Endothelial cell of umbilical vein (primary cell): ENCODE results near the gene SLC44A4. TPM values are rescaled to one million over a fixed set of nuclear protein-coding genes. Genes with fewer than 3 reads are reported as not detected.
"Not testable (repeated sequence)": the region's sequence is repeated elsewhere in the genome, so short reads cannot be mapped to it uniquely, and the experiment has no call there.

ENCODE experiments used
- BruUV-seq: library from RNA; stranded (reverse); fragments of 400-500 nt; replicated peaks from 2 replicates; lab custom pipeline; 2021; lab: Mats Ljungman, UMichigan
- CTCF ChIA-PET: fragments of 300-600, 350-600 bp; sonication (Branson Sonifier 250); formaldehyde crosslinking; loops from one replicate; lab custom pipeline; 2021; ENCODE audit warnings: antibody characterized with exemption, inconsistent platforms; lab: Charles Lee
- POLR2A ChIA-PET: fragments of 300-600, 350-600 bp; sonication (Branson Sonifier 250); formaldehyde crosslinking; loops from one replicate; lab custom pipeline; 2021; ENCODE audit warnings: antibody characterized with exemption, inconsistent platforms; lab: Charles Lee
- DNase-seq: peaks from one replicate; pipeline ENCODE4 v3.0.0-alpha.2; 2011; ENCODE audit warnings: low read depth, low spot score
- FAIRE-seq: peaks from 2 replicates; lab custom pipeline; 2011; peaks lifted over from hg19 to GRCh38; lab: Jason Lieb, UNC
- H2AFZ ChIP-seq: 2 replicates; pipeline ENCODE4 v1.6.0; 2012; ENCODE audit warnings: low read depth, low read length, control low read depth, inconsistent platforms
- H3K27ac ChIP-seq: 2 replicates; pipeline ENCODE4 v1.5.1; 2011; ENCODE audit warnings: low read depth, mild to moderate bottlenecking, control low read depth, low read length, moderate library complexity; ENCODE audit not compliant: insufficient read depth
- H3K27me3 ChIP-seq, 2 experiments: 2 replicates each; pipeline versions ENCODE4 v1.6.0 to v1.6.1; 2011; ENCODE audit warnings: low read length in 2 of 2, mixed read lengths in 1 of 2; ENCODE audit not compliant: control insufficient read depth in 2 of 2, insufficient read depth in 2 of 2
- H3K36me3 ChIP-seq, 2 experiments: 2 replicates in 1 of 2; 3 replicates in 1 of 2; pipeline ENCODE4 v1.5.1; 2011; ENCODE audit warnings: low read length in 2 of 2, mild to moderate bottlenecking in 1 of 2, moderate library complexity in 1 of 2; ENCODE audit not compliant: control insufficient read depth in 2 of 2, insufficient read depth in 2 of 2; ENCODE audit errors: extremely low read depth in 1 of 2
- H3K4me1 ChIP-seq: 3 replicates; pipeline ENCODE4 v1.5.1; 2011; ENCODE audit warnings: mild to moderate bottlenecking, low read length; ENCODE audit not compliant: control insufficient read depth, insufficient read depth; ENCODE audit errors: extremely low read depth
- H3K4me2 ChIP-seq: 2 replicates; pipeline ENCODE4 v1.6.1; 2011; ENCODE audit warnings: low read length, control low read depth, mixed read lengths; ENCODE audit not compliant: insufficient read depth
- H3K4me3 ChIP-seq, 3 experiments: fragments of 200-600 bp in 1 of 3; sonication (generic), shearing (Covaris generic) in 1 of 3; replicated peaks in 1 of 3; 2 replicates each; pipeline ENCODE4 v1.5.1; 2011 to 2016; ENCODE audit warnings: control low read depth in 3 of 3, low read length in 3 of 3, mild to moderate bottlenecking in 2 of 3, inconsistent platforms in 1 of 3, low read depth in 1 of 3, moderate library complexity in 1 of 3; ENCODE audit not compliant: insufficient read depth in 1 of 3
- H3K79me2 ChIP-seq: 2 replicates; pipeline ENCODE4 v1.6.0; 2012; ENCODE audit warnings: low read length, inconsistent platforms; ENCODE audit not compliant: control insufficient read depth, insufficient read depth
- H3K9ac ChIP-seq: replicated peaks from 2 replicates; pipeline ENCODE3; 2011; ENCODE audit warnings: low read length, control low read depth; ENCODE audit not compliant: insufficient read depth; ENCODE audit errors: extremely low read depth
- H3K9me1 ChIP-seq: replicated peaks from 3 replicates; pipeline ENCODE4 v1.6.0; 2011; ENCODE audit warnings: mild to moderate bottlenecking, low read length; ENCODE audit not compliant: control insufficient read depth, insufficient read depth; ENCODE audit errors: extremely low read depth
- H3K9me3 ChIP-seq: replicated peaks from 2 replicates; pipeline ENCODE4 v1.5.1; 2012; ENCODE audit warnings: low read length, inconsistent platforms; ENCODE audit not compliant: control insufficient read depth, insufficient read depth
- H4K20me1 ChIP-seq: replicated peaks from 2 replicates; pipeline ENCODE3; 2011; ENCODE audit warnings: mild to moderate bottlenecking, low read length; ENCODE audit not compliant: control insufficient read depth, insufficient read depth; ENCODE audit errors: extremely low read depth
- FOS ChIP-seq: IDR thresholded peaks from 2 replicates; pipeline ENCODE4 v1.6.1; 2011; ENCODE audit warnings: mild to moderate bottlenecking, low read length, moderate library complexity, borderline replicate concordance; ENCODE audit not compliant: insufficient read depth
- JUN ChIP-seq: IDR thresholded peaks from 2 replicates; pipeline ENCODE4 v1.6.1; 2011; ENCODE audit warnings: borderline replicate concordance, low read depth; ENCODE audit not compliant: insufficient read length, insufficient read depth
- MAX ChIP-seq: IDR thresholded peaks from 2 replicates; pipeline ENCODE4 v1.6.1; 2011; ENCODE audit not compliant: insufficient read depth, insufficient read length
- POLR2A ChIP-seq: IDR thresholded peaks from 2 replicates; pipeline ENCODE4 v1.6.1; 2012; ENCODE audit warnings: low read depth, mild to moderate bottlenecking, control low read depth, low read length
- POLR2AphosphoS5 ChIP-seq: IDR thresholded peaks from 2 replicates; pipeline ENCODE4 v1.6.1; 2012; ENCODE audit warnings: low read depth, mild to moderate bottlenecking, control low read depth, low read length, moderate library complexity; ENCODE audit not compliant: insufficient read depth
- dilution Hi-C: fragments of 300-500 bp; cut with MboI; formaldehyde crosslinking; loops from one replicate; pipeline ENCODE4 v1.15.0; 2019; ENCODE audit warnings: low sequenced_read_pairs; ENCODE audit not compliant: extremely low pct_ligation_motif_present
- intact Hi-C: fragments of 100-400 bp; cut with micrococcal nuclease; formaldehyde crosslinking; loops from one replicate; pipeline ENCODE4 v1.10.0; 2022
- polyA plus RNA-seq, 4 experiments: library from polyadenylated mRNA; depleted of rRNA in 3 of 4; stranded (reverse) in 3 of 4; unstranded in 1 of 4; fragments of >200 nt; gene quantifications; 2 replicates each; pipeline versions ENCODE4 v1.2.1 to v1.2.3, GENCODE V29; 2011 to 2012; ENCODE audit warnings: missing spikeins in 1 of 4
- total RNA-seq: library from RNA; stranded (reverse); gene quantifications from 2 replicates; pipeline ENCODE4 v1.2.3, GENCODE V29; 2021

Gene SLC44A4
- total and polyA plus RNA-seq, 2 donors (not counting 3 experiments of a cell fraction or from before 2014, with no cell fraction given) = 0.84 to 1.1 TPM

DNA sequence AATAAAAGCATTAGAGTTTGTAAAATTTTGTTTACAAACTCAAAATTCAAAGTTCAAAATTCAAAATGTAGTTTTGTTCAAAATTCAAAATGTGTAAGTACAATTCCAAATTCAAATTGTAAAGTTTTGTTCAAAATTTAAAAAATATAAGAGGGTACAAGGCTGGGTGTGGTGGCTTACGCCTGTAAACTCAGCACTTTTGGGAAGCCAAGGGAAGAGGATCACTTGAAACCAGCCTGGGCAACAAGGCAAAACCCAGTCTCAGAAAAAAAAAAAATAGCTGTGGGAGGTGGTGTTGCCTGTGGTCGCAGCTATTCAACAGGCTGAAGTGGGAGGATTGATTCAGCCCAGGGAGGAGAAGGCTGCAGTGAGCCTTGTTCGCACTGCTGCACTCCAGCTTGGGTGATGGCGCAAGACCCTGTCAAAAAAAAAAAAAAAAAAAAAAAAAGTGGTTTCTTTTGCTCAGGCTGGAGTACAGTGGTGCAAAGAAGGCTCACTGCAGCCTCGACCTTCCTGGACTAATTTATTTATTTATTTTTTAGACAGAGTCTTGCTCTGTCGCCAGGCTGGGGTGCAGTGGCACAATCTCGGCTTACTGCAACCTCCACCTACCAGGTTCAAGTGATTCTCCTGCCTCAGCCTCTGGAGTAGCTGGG lies 28.5 kb upstream of the SLC44A4 start:
- dilution Hi-C loops = no loop called here
- CTCF ChIA-PET = interaction anchor here (0.7 to 1.4 kb wide), 3 partner anchors 11 to 1366 kb away, joined by 3 to 4 read pairs (median 3); no protein-coding TSS in a partner anchor

GRCh38 chr6:31906727-31907126 lies 27.9 kb upstream of the SLC44A4 start:
- intact Hi-C loops, DNase-seq: not testable (repeated sequence)

More for the DNA sequence above, 28.5 kb upstream of the SLC44A4 start:
- H3K9me1 ChIP-seq = no peaks in the 10 kb centered on the region
- no TSS peak for BruUV-seq
- no peak for FAIRE-seq
- no peaks in the 10 kb centered on the region for H3K79me2 ChIP-seq
- no peaks in the 10 kb centered on the region for H4K20me1 ChIP-seq
- H2AFZ ChIP-seq = no peak overlapping the region
- H3K4me1 ChIP-seq = peaks cover 3% of the 10 kb centered on the region
- no peak for DNase-seq
- H3K9me3 ChIP-seq = no peaks in the 10 kb centered on the region
- H3K9ac ChIP-seq = no peak overlapping the region
- H3K4me3 ChIP-seq = no peak overlapping the region
- no peaks in the 10 kb centered on the region for H3K36me3 ChIP-seq
- intact Hi-C loops = no loop called here
- POLR2A ChIA-PET = interaction anchor here (0.7 kb wide), 2 partner anchors 25 to 38 kb away, joined by 3 to 11 read pairs; no protein-coding TSS in a partner anchor
- H3K27ac ChIP-seq = no peak overlapping the region
- H3K4me2 ChIP-seq = no peak overlapping the region
- TF ChIP-seq POLR2A = no peak
- TF ChIP-seq MAX = no peak
- no peak for TF ChIP-seq JUN
- TF ChIP-seq FOS = no peak
- TF ChIP-seq POLR2AphosphoS5 = no peak
- peaks cover 5 to 12% of the 10 kb centered on the region in 2 experiments for H3K27me3 ChIP-seq

More at GRCh38 chr6:31906727-31907126, 27.9 kb upstream of the SLC44A4 start:
- dilution Hi-C loops, H3K79me2 ChIP-seq, H3K9ac ChIP-seq, H3K4me1 ChIP-seq, H3K9me3 ChIP-seq, H4K20me1 ChIP-seq, H3K36me3 ChIP-seq, BruUV-seq, H3K9me1 ChIP-seq, H3K27ac ChIP-seq, FAIRE-seq, H3K4me2 ChIP-seq, H2AFZ ChIP-seq, H3K4me3 ChIP-seq, POLR2A ChIA-PET: not testable (repeated sequence)
- peaks cover 5 to 12% of the 10 kb centered on the region in 2 experiments for H3K27me3 ChIP-seq
- CTCF ChIA-PET = interaction anchor here (0.7 to 1.5 kb wide), 2 partner anchors 46 to 1365 kb away, joined by 4 to 5 read pairs; no protein-coding TSS in a partner anchor
